Urinary bladder (tissue), 4 donors: ENCODE data around the gene SPNS2. TPM values are rescaled to one million over a fixed set of nuclear protein-coding genes. Genes with fewer than 3 reads are reported as not detected.

ENCODE experiments used
- DNase-seq: peaks from one replicate; pipeline ENCODE4 v3.0.0-alpha.2; 2015; ENCODE audit errors: extremely low spot score
- H3K27ac ChIP-seq: one replicate; pipeline ENCODE4 v1.5.1; 2013; ENCODE audit warnings: low read depth, mild to moderate bottlenecking, moderate library complexity
- H3K36me3 ChIP-seq: one replicate; pipeline ENCODE4 v1.6.1; 2013; ENCODE audit warnings: mild to moderate bottlenecking, moderate library complexity; ENCODE audit not compliant: insufficient read depth
- H3K4me1 ChIP-seq: one replicate; pipeline ENCODE4 v1.6.1; 2013; ENCODE audit warnings: mild to moderate bottlenecking, moderate library complexity; ENCODE audit not compliant: insufficient read depth
- H3K4me3 ChIP-seq: one replicate; pipeline ENCODE4 v1.5.1; 2013; ENCODE audit warnings: low read depth, low read length
- WGBS: extraction: QIAGEN DNeasy Blood & Tissue Kit; methylation state at CpG from one replicate; pipeline ENCODE4 v1.1.7; 2013; 5-methylcytosine and 5-hydroxymethylcytosine counted together
- polyA plus RNA-seq: library from polyadenylated mRNA; stranded (reverse); fragments of 200-250 nt; gene quantifications from one replicate; pipeline ENCODE4 v1.2.3, GENCODE V29; 2013
- total RNA-seq: library from RNA; depleted of rRNA; stranded (reverse); fragments of >200 nt; gene quantifications from one replicate; pipeline ENCODE4 v1.2.3, GENCODE V29; 2014
- donor health status: healthy with polysubstance abuse.
- donor health status: healthy.

Gene SPNS2
- total and polyA plus RNA-seq, 2 donors, result 7.5 to 28.2 TPM

- no peaks in the 10 kb centered on the region for H3K36me3 ChIP-seq
- H3K4me3 ChIP-seq, result no peak overlapping the region
- H3K27ac ChIP-seq, result no peak overlapping the region
- 87% methylated on average over 8 of the region's 8 CpGs for WGBS
- no peak for DNase-seq
- no peaks in the 10 kb centered on the region for H3K4me1 ChIP-seq
These were observed 11.4 kb upstream of the SPNS2 start for GRCh38 chr17:4487296-4487695.

- WGBS, result 70% methylated on average over 24 of the region's 24 CpGs
- no peaks in the 10 kb centered on the region for H3K4me1 ChIP-seq
- DNase-seq, result no peak
- no peak overlapping the region for H3K27ac ChIP-seq
- no peak overlapping the region for H3K4me3 ChIP-seq
- H3K36me3 ChIP-seq, result no peaks in the 10 kb centered on the region
These were observed 10.6 kb upstream of the SPNS2 start for GRCh38 chr17:4487820-4488716.

- no peak overlapping the region for H3K4me3 ChIP-seq
- no peaks in the 10 kb centered on the region for H3K36me3 ChIP-seq
- DNase-seq, result no peak
- H3K4me1 ChIP-seq, result no peaks in the 10 kb centered on the region
- H3K27ac ChIP-seq, result no peak overlapping the region
- 95% methylated on average over 15 of the region's 15 CpGs for WGBS
These were observed 9.6 kb upstream of the SPNS2 start for GRCh38 chr17:4488989-4489595.

GRCh38 chr17:4490109-4490591 is 8.5 kb upstream of the SPNS2 start:
- Histone ChIP-seq H3K4me3 (no peak overlapping the region), H3K36me3 (no peaks in the 10 kb centered on the region), H3K4me1 (no peaks in the 10 kb centered on the region), H3K27ac (no peak overlapping the region)
- no peak for DNase-seq
- WGBS, result 89% methylated on average over 9 of the region's 9 CpGs

GRCh38 chr17:4490637-4491061 is 8.0 kb upstream of the SPNS2 start:
- DNase-seq, result no peak
- Histone ChIP-seq H3K27ac (no peak overlapping the region), H3K36me3 (no peaks in the 10 kb centered on the region), H3K4me1 (no peaks in the 10 kb centered on the region), H3K4me3 (no peak overlapping the region)
- WGBS, result 77% methylated on average over 7 of the region's 7 CpGs

- no peaks in the 10 kb centered on the region for H3K36me3 ChIP-seq
- H3K27ac ChIP-seq, result no peak overlapping the region
- no peak overlapping the region for H3K4me3 ChIP-seq
- no peak for DNase-seq
- WGBS, result 62% methylated on average over 20 of the region's 20 CpGs
- no peaks in the 10 kb centered on the region for H3K4me1 ChIP-seq
These were observed 5.7 kb upstream of the SPNS2 start for GRCh38 chr17:4492721-4493561.

GRCh38 chr17:4497101-4497824 is 1.4 kb upstream of the SPNS2 start:
- Histone ChIP-seq H3K4me1 (no peaks in the 10 kb centered on the region), H3K36me3 (no peaks in the 10 kb centered on the region), H3K27ac (no peak overlapping the region), H3K4me3 (no peak overlapping the region)
- no peak for DNase-seq
- WGBS, result 71% methylated on average over 23 of the region's 23 CpGs

GRCh38 chr17:4499431-4500190 is 930 bp downstream of the SPNS2 start:
- Histone ChIP-seq H3K4me1 (no peaks in the 10 kb centered on the region), H3K4me3 (peak overlapping the region; percentile 65), H3K36me3 (no peaks in the 10 kb centered on the region), H3K27ac (no peak overlapping the region)
- WGBS, result 2% methylated on average over 53 of the region's 53 CpGs
- DNase-seq, result no peak

GRCh38 chr17:4500191-4500571 is 1.5 kb downstream of the SPNS2 start:
- Histone ChIP-seq H3K27ac (no peak overlapping the region), H3K4me1 (no peaks in the 10 kb centered on the region), H3K4me3 (peak overlapping the region; percentile 65), H3K36me3 (no peaks in the 10 kb centered on the region)
- WGBS, result 34% methylated on average over 7 of the region's 7 CpGs
- DNase-seq, result no peak

GRCh38 chr17:4501295-4501949 is 2.7 kb downstream of the SPNS2 start:
- Histone ChIP-seq H3K4me3 (no peak overlapping the region), H3K4me1 (no peaks in the 10 kb centered on the region), H3K27ac (no peak overlapping the region), H3K36me3 (no peaks in the 10 kb centered on the region)
- DNase-seq, result no peak
- WGBS, result 62% methylated on average over 3 of the region's 3 CpGs

GRCh38 chr17:4502466-4503154 is 3.9 kb downstream of the SPNS2 start:
- no peak for DNase-seq
- H3K4me3 ChIP-seq, result no peak overlapping the region
- WGBS, result 81% methylated on average over 18 of the region's 18 CpGs
- H3K27ac ChIP-seq, result no peak overlapping the region
- H3K36me3 ChIP-seq, result no peaks in the 10 kb centered on the region
- no peaks in the 10 kb centered on the region for H3K4me1 ChIP-seq
